ENCODE results near the gene GPR161. TPM values are rescaled to one million over a fixed set of nuclear protein-coding genes. Genes with fewer than 3 reads are reported as not detected.
A peak's percentile ranks its signal among the peaks of the same experiment; 100 is the strongest.

The GPR161 gene
- total RNA-seq, 1 donor, result 13.8 TPM

- Histone ChIP-seq H3K27ac (ENCODE audit: low read depth, low read length) (no peak overlapping the region), H3K36me3 (ENCODE audit: insufficient read depth, low read length) (no peaks in the 10 kb centered on the region), H4K20me1 (ENCODE audit: insufficient read depth, low read length) (no peaks in the 10 kb centered on the region), H3K4me3 (ENCODE audit: insufficient read depth, low read length) (no peak overlapping the region), H3K27me3 (ENCODE audit: insufficient read depth, low read length) (no peaks in the 10 kb centered on the region), H2AFZ (ENCODE audit: low read length) (no peak overlapping the region), H3K79me2 (ENCODE audit: insufficient read depth, low read length) (no peaks in the 10 kb centered on the region), H3K9me3 (ENCODE audit: low read depth, low read length) (no peaks in the 10 kb centered on the region), H3K4me2 (ENCODE audit: insufficient read depth, low read length) (no peak overlapping the region), H3K4me1 (ENCODE audit: insufficient read depth, low read length) (no peaks in the 10 kb centered on the region)
- DNase-seq (ENCODE audit: insufficient read length, low spot score, missing footprints), result no peak
- TF ChIP-seq CTCF (IDR thresholded peaks at IDR 0.05; ENCODE audit: extremely low read depth, low read depth, low read length), result no peak
Observed at GRCh38 chr1:168129933-168130332, 6.8 kb downstream of the GPR161 start.

- H3K4me1 ChIP-seq (ENCODE audit: insufficient read depth, low read length), result no peaks in the 10 kb centered on the region
- H3K27ac ChIP-seq (ENCODE audit: low read depth, low read length), result no peak overlapping the region
- no peak overlapping the region for H3K4me2 ChIP-seq (ENCODE audit: insufficient read depth, low read length)
- H3K79me2 ChIP-seq (ENCODE audit: insufficient read depth, low read length), result peaks cover 3% of the 10 kb centered on the region
- no peak for DNase-seq (ENCODE audit: insufficient read length, low spot score, missing footprints)
- no peaks in the 10 kb centered on the region for H3K9me3 ChIP-seq (ENCODE audit: low read depth, low read length)
- no peak overlapping the region for H2AFZ ChIP-seq (ENCODE audit: low read length)
- peaks cover 5% of the 10 kb centered on the region for H4K20me1 ChIP-seq (ENCODE audit: insufficient read depth, low read length)
- H3K4me3 ChIP-seq (ENCODE audit: insufficient read depth, low read length), result no peak overlapping the region
- H3K36me3 ChIP-seq (ENCODE audit: insufficient read depth, low read length), result no peaks in the 10 kb centered on the region
- no peak for TF ChIP-seq CTCF (IDR thresholded peaks at IDR 0.05; ENCODE audit: extremely low read depth, low read depth, low read length)
- no peaks in the 10 kb centered on the region for H3K27me3 ChIP-seq (ENCODE audit: insufficient read depth, low read length)
Observed at GRCh38 chr1:168127503-168127902, 9.2 kb downstream of the GPR161 start.

- H3K27ac ChIP-seq (ENCODE audit: low read depth, low read length), result no peak overlapping the region
- H3K27me3 ChIP-seq (ENCODE audit: insufficient read depth, low read length), result no peaks in the 10 kb centered on the region
- H3K4me3 ChIP-seq (ENCODE audit: insufficient read depth, low read length), result no peak overlapping the region
- no peak overlapping the region for H2AFZ ChIP-seq (ENCODE audit: low read length)
- no peak for DNase-seq (ENCODE audit: insufficient read length, low spot score, missing footprints)
- no peak for TF ChIP-seq CTCF (IDR thresholded peaks at IDR 0.05; ENCODE audit: extremely low read depth, low read depth, low read length)
- H4K20me1 ChIP-seq (ENCODE audit: insufficient read depth, low read length), result peaks cover 5% of the 10 kb centered on the region
- H3K9me3 ChIP-seq (ENCODE audit: low read depth, low read length), result no peaks in the 10 kb centered on the region
- no peaks in the 10 kb centered on the region for H3K36me3 ChIP-seq (ENCODE audit: insufficient read depth, low read length)
- peaks cover 13% of the 10 kb centered on the region for H3K4me1 ChIP-seq (ENCODE audit: insufficient read depth, low read length)
- H3K79me2 ChIP-seq (ENCODE audit: insufficient read depth, low read length), result peaks cover 3% of the 10 kb centered on the region
- H3K4me2 ChIP-seq (ENCODE audit: insufficient read depth, low read length), result no peak overlapping the region
Observed at GRCh38 chr1:168125051-168125450, 11.7 kb downstream of the GPR161 start.

GRCh38 chr1:168121401-168122011 is 15.2 kb downstream of the GPR161 start:
- TF ChIP-seq CTCF (IDR thresholded peaks at IDR 0.05; ENCODE audit: extremely low read depth, low read depth, low read length), result no peak
- no peak overlapping the region for H2AFZ ChIP-seq (ENCODE audit: low read length)
- peaks cover 3% of the 10 kb centered on the region for H3K79me2 ChIP-seq (ENCODE audit: insufficient read depth, low read length)
- no peak overlapping the region for H3K4me3 ChIP-seq (ENCODE audit: insufficient read depth, low read length)
- no peaks in the 10 kb centered on the region for H3K9me3 ChIP-seq (ENCODE audit: low read depth, low read length)
- H3K27ac ChIP-seq (ENCODE audit: low read depth, low read length), result peak overlapping the region; percentile 70
- H4K20me1 ChIP-seq (ENCODE audit: insufficient read depth, low read length), result peaks cover 5% of the 10 kb centered on the region
- peak; percentile 96 for DNase-seq (ENCODE audit: insufficient read length, low spot score, missing footprints)
- H3K4me1 ChIP-seq (ENCODE audit: insufficient read depth, low read length), result peaks cover 13% of the 10 kb centered on the region
- H3K4me2 ChIP-seq (ENCODE audit: insufficient read depth, low read length), result peak overlapping the region; percentile 57
- no peaks in the 10 kb centered on the region for H3K27me3 ChIP-seq (ENCODE audit: insufficient read depth, low read length)
- no peaks in the 10 kb centered on the region for H3K36me3 ChIP-seq (ENCODE audit: insufficient read depth, low read length)

All from osteoblast (primary cell).